Keratinocyte (primary cell): ENCODE measurements around the gene TAF4. TPM values are rescaled to one million over a fixed set of nuclear protein-coding genes. Genes with fewer than 3 reads are reported as not detected.

ENCODE experiments used
- DNase-seq: peaks from one replicate; pipeline ENCODE4 v3.0.0-alpha.2; 2011; ENCODE audit warnings: low read depth, missing footprints, low spot score
- FAIRE-seq: peaks from 2 replicates; lab custom pipeline; 2011; peaks lifted over from hg19 to GRCh38; lab: Jason Lieb, UNC
- H2AFZ ChIP-seq: 2 replicates; pipeline ENCODE4 v1.6.0; 2012; ENCODE audit warnings: low read length, control low read depth, inconsistent platforms; ENCODE audit not compliant: control insufficient read depth
- H3K27ac ChIP-seq: 2 replicates; pipeline ENCODE4 v1.5.1; 2011; ENCODE audit warnings: low read length; ENCODE audit not compliant: control insufficient read depth, insufficient read depth
- H3K27me3 ChIP-seq: 3 replicates; pipeline ENCODE4 v1.6.0; 2011; ENCODE audit warnings: low read length; ENCODE audit not compliant: control insufficient read depth, insufficient read depth; ENCODE audit errors: extremely low read depth
- H3K36me3 ChIP-seq, 2 experiments: 2 replicates in 1 of 2; 3 replicates in 1 of 2; pipeline ENCODE4 v1.5.1; 2011; ENCODE audit warnings: low read length in 2 of 2, mild to moderate bottlenecking in 1 of 2; ENCODE audit not compliant: control insufficient read depth in 2 of 2, insufficient read depth in 2 of 2; ENCODE audit errors: extremely low read depth in 1 of 2
- H3K4me1 ChIP-seq: 3 replicates; pipeline ENCODE4 v1.5.1; 2011; ENCODE audit warnings: low read length; ENCODE audit not compliant: control insufficient read depth, insufficient read depth; ENCODE audit errors: extremely low read depth
- H3K4me2 ChIP-seq: 3 replicates; pipeline ENCODE4 v1.6.0; 2011; ENCODE audit warnings: low read depth, low read length; ENCODE audit not compliant: control insufficient read depth, insufficient read depth; ENCODE audit errors: extremely low read depth
- H3K4me3 ChIP-seq, 3 experiments: fragments of 200-600 bp in 1 of 3; sonication (generic) in 1 of 3; 2 replicates in 2 of 3; 3 replicates in 1 of 3; pipeline ENCODE4 v1.5.1; 2011 to 2016; ENCODE audit warnings: low read length in 3 of 3, mild to moderate bottlenecking in 3 of 3, control low read depth in 2 of 3, inconsistent platforms in 1 of 3, low read depth in 1 of 3, mixed read lengths in 1 of 3, mixed run types in 1 of 3, moderate library complexity in 1 of 3; ENCODE audit not compliant: control insufficient read depth in 2 of 3, insufficient read depth in 2 of 3; ENCODE audit errors: extremely low read depth in 1 of 3
- H3K79me2 ChIP-seq: 2 replicates; pipeline ENCODE4 v1.6.0; 2012; ENCODE audit warnings: low read length; ENCODE audit not compliant: control insufficient read depth, insufficient read depth
- H3K9ac ChIP-seq: 3 replicates; pipeline ENCODE4 v1.6.0; 2011; ENCODE audit warnings: low read length; ENCODE audit not compliant: control insufficient read depth, insufficient read depth; ENCODE audit errors: extremely low read depth
- H3K9me1 ChIP-seq: 3 replicates; pipeline ENCODE4 v1.6.0; 2011; ENCODE audit warnings: low read length; ENCODE audit not compliant: control insufficient read depth, insufficient read depth; ENCODE audit errors: extremely low read depth
- H3K9me3 ChIP-seq: 2 replicates; pipeline ENCODE4 v1.5.1; 2012; ENCODE audit warnings: low read depth, low read length; ENCODE audit not compliant: control insufficient read depth
- H4K20me1 ChIP-seq: 3 replicates; pipeline ENCODE4 v1.6.0; 2011; ENCODE audit warnings: low read length; ENCODE audit not compliant: control insufficient read depth, insufficient read depth; ENCODE audit errors: extremely low read depth
- CTCF ChIP-seq, 3 experiments: IDR thresholded peaks in 1 of 3; conservative IDR thresholded peaks in 1 of 3; optimal IDR thresholded peaks in 1 of 3; 2 replicates in 2 of 3; 3 replicates in 1 of 3; pipeline versions ENCODE3 to v1.5.1; 2011; ENCODE audit warnings: low read length in 3 of 3, mild to moderate bottlenecking in 3 of 3, moderate library complexity in 2 of 3, control low read depth in 1 of 3, inconsistent platforms in 1 of 3; ENCODE audit not compliant: insufficient read depth in 2 of 3; ENCODE audit errors: extremely low read depth in 1 of 3
- EZH2 ChIP-seq: IDR thresholded peaks from one replicate; pipeline ENCODE4 v1.6.1; 2012; ENCODE audit warnings: inconsistent platforms, mild to moderate bottlenecking, low read length, moderate library complexity
- dilution Hi-C: fragments of 300-500 bp; cut with MboI; formaldehyde crosslinking; loops from one replicate; pipeline ENCODE4 v1.7.0; 2020; ENCODE audit warnings: low sequenced_read_pairs; ENCODE audit not compliant: extremely low pct_ligation_motif_present
- polyA plus RNA-seq, 5 experiments: library from polyadenylated mRNA; depleted of rRNA in 3 of 5; stranded (reverse) in 3 of 5; stranded (forward) in 1 of 5; unstranded in 1 of 5; fragments of >200 nt; gene quantifications; 1 replicate in 1 of 5; 2 replicates in 3 of 5; 3 replicates in 1 of 5; pipeline versions ENCODE4 v1.2.1 to v1.2.3, GENCODE V29; 2011 to 2012; ENCODE audit warnings: missing spikeins in 2 of 5, low read depth in 1 of 5, low replicate concordance in 1 of 5

The TAF4 gene
- polyA plus RNA-seq, 1 donor (not counting 4 experiments of a cell fraction or from before 2014, with no cell fraction given): 3.3 TPM

DNA sequence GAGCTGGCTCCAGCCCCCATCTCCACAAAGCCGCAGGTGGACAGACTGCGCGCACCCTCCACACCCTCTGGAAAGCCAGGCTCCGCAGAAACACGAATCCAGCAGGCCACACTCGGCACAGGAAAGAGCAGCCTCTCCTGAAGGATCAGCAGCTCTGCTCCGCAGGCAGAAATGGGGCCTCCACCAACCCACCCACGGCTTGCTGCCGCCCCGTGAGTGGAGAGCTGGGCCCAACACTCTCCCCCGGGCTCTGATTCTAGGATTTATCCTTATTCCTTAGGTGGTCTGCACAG, 39.2 kb downstream of the TAF4 start:
- H3K36me3 ChIP-seq: no peaks in the 10 kb centered on the region
- DNase-seq (no peak), FAIRE-seq (no peak)
- peaks cover 8% of the 10 kb centered on the region for H3K4me1 ChIP-seq
- TF ChIP-seq EZH2 (no peak), CTCF (optimal IDR thresholded peaks at IDR 0.05 in 1 of 3, IDR thresholded peaks at IDR 0.05 in 1 of 3, conservative IDR thresholded peaks at IDR 0.05 in 1 of 3; ENCODE audit: extremely low read depth in 1 of 3, insufficient read depth in 2 of 3, low read length in 3 of 3) (no peak)
- no peak overlapping the region for H3K9ac ChIP-seq
- H3K27ac ChIP-seq: no peak overlapping the region
- peaks cover 67% of the 10 kb centered on the region for H3K79me2 ChIP-seq
- H3K9me1 ChIP-seq: no peaks in the 10 kb centered on the region
- H3K9me3 ChIP-seq: no peaks in the 10 kb centered on the region
- H3K4me2 ChIP-seq: no peak overlapping the region
- dilution Hi-C loops: no loop called here
- no peak overlapping the region for H3K4me3 ChIP-seq
- peaks cover 14% of the 10 kb centered on the region for H4K20me1 ChIP-seq
- H2AFZ ChIP-seq: no peak overlapping the region
- no peaks in the 10 kb centered on the region for H3K27me3 ChIP-seq

DNA sequence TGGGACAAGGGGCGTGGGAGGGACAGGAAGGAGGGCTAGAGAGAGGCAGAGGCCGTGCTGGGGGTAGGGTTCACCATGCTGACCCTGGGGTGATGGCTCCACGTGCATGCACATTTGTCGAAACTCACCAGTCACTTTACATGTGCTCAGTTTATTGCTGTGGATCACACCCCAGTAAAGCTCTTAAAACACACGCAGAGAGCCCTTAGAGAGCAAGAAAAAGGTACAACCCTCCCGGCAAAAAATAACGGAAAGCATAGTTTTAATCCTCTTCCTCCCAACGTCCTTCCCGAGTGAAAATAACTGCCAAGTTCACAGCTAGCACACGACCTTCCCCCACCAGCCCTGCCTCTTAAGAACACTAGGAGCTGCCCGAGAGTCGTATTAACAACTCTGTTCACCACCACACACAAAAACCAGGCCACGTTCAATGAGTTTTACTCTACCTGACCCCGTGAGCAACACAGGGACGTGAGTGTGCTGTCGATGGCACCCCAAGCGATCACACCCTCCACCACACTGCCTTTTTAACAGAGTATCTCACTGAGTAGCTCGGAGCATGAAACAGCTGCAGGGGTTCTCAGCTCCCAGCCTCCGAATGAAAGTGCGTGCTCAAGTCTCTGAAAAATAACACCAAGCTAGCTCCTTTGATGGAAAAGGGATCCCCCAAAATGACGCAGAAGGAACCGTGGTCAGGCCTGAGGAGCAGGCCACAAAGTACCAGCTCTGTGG, 39.7 kb downstream of the TAF4 start:
- Histone ChIP-seq H4K20me1 (peaks cover 15% of the 10 kb centered on the region), H2AFZ (no peak overlapping the region)

More for the DNA sequence above, 39.7 kb downstream of the TAF4 start:
- dilution Hi-C loops: no loop called here
- no peaks in the 10 kb centered on the region for H3K27me3 ChIP-seq
- H3K4me1 ChIP-seq: peaks cover 5% of the 10 kb centered on the region
- H3K9ac ChIP-seq: no peak overlapping the region
- DNase-seq: no peak
- no peaks in the 10 kb centered on the region for H3K9me1 ChIP-seq
- H3K9me3 ChIP-seq: no peaks in the 10 kb centered on the region
- TF ChIP-seq EZH2 (no peak), CTCF (optimal IDR thresholded peaks at IDR 0.05 in 1 of 3, IDR thresholded peaks at IDR 0.05 in 1 of 3, conservative IDR thresholded peaks at IDR 0.05 in 1 of 3; ENCODE audit: extremely low read depth in 1 of 3, insufficient read depth in 2 of 3, low read length in 3 of 3) (no peak)
- H3K4me2 ChIP-seq: no peak overlapping the region
- no peak overlapping the region for H3K4me3 ChIP-seq
- H3K79me2 ChIP-seq: peaks cover 72% of the 10 kb centered on the region
- FAIRE-seq: no peak
- H3K27ac ChIP-seq: no peak overlapping the region
- no peaks in the 10 kb centered on the region for H3K36me3 ChIP-seq
